Activated CD4-positive, alpha-beta T cell treated with anti-CD3 and anti-CD28 coated beads, Interleukin-2, amount 50 U/mL, for 4 hours (primary cell): ENCODE measurements around the gene FAHD2A.
"Not testable (repeated sequence)": the region's sequence is repeated elsewhere in the genome, so short reads cannot be mapped to it uniquely, and the experiment has no call there.

Experiments used
- DNase-seq, 2 experiments: peaks; one replicate each; pipeline ENCODE4 v3.0.0-alpha.2; 2020

Gene FAHD2A

GRCh38 chr2:95442474-95443099, 40.1 kb downstream of the FAHD2A start:
- DNase-seq: not testable (repeated sequence)

DNA sequence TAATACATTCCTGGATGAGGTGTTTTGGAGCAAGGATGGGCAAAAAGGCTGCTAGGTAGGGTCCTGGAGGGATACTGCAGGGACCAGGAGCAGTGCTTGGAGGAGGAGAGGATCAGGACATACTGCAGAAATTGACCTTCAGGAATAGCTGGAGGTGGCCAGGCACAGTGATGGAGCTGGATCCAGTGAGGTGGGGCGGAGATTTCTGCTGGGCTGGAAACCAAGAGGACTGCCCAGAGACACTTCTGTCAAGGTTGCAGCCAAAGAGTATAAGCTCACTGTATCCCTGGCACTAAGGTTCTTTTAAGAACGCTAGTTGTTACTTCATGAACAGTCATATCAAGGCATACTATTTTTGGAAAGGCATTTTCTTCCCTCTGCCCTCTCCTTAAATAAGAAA, 42.8 kb downstream of the FAHD2A start:
- DNase-seq: not testable (repeated sequence)

- not testable (repeated sequence) for DNase-seq
These were observed 60.8 kb downstream of the FAHD2A start for GRCh38 chr2:95463292-95463691.
